Astrocyte of the cerebellum (primary cell): ENCODE data around the gene FAM167B.

Experiments
- DNase-seq: peaks from one replicate; pipeline ENCODE4 v3.0.0-alpha.2; 2011; ENCODE audit warnings: low read depth
- H3K4me3 ChIP-seq: 2 replicates; pipeline ENCODE4 v1.5.1; 2011; ENCODE audit warnings: mild to moderate bottlenecking, low read depth, low read length, moderate library complexity
- CTCF ChIP-seq: IDR thresholded peaks from 2 replicates; pipeline ENCODE4 v1.5.1; 2012; ENCODE audit warnings: low read length, low read depth, moderate library complexity, mild to moderate bottlenecking; ENCODE audit errors: missing control alignments
- in situ Hi-C: cut with HindIII; loops from 2 replicates; pipeline ENCODE4 v1.10.0; 2017; ENCODE audit warnings: low sequenced_read_pairs

The FAM167B gene

GRCh38 chr1:32246888-32247273 lies at the start of gene FAM167B:
Gene FAM167B (plus strand): TSS chr1:32247222. CDS start chr1:32247422, 200 bp downstream.
- in situ Hi-C loops = no loop called here
- no peak for DNase-seq
- H3K4me3 ChIP-seq = no peak within 1 kb of the TSS
- TF ChIP-seq CTCF = no peak

GRCh38 chr1:32197837-32198236 lies 49.2 kb upstream of the FAM167B start:
- no peak for TF ChIP-seq CTCF
- no peak for DNase-seq
- in situ Hi-C loops = no loop called here
- no peak overlapping the region for H3K4me3 ChIP-seq

GRCh38 chr1:32198237-32199042 lies 48.6 kb upstream of the FAM167B start:
- in situ Hi-C loops = no loop called here
- H3K4me3 ChIP-seq = no peak overlapping the region
- no peak for DNase-seq
- no peak for TF ChIP-seq CTCF

GRCh38 chr1:32199043-32199716 lies 47.8 kb upstream of the FAM167B start:
- no peak overlapping the region for H3K4me3 ChIP-seq
- in situ Hi-C loops = no loop called here
- TF ChIP-seq CTCF = no peak
- DNase-seq = no peak

GRCh38 chr1:32199717-32200072 lies 47.3 kb upstream of the FAM167B start:
- TF ChIP-seq CTCF = no peak
- H3K4me3 ChIP-seq = peak overlapping the region; percentile 62
- no peak for DNase-seq
- in situ Hi-C loops = loop anchor here (10.0 kb wide), 1 partner anchor 175 kb away; no protein-coding TSS in a partner anchor

- no peak for DNase-seq
- H3K4me3 ChIP-seq = peak within 1 kb of the TSS; percentile 62
- in situ Hi-C loops = loop anchor here (10.0 kb wide), 1 partner anchor 174 kb away; no protein-coding TSS in a partner anchor
- no peak for TF ChIP-seq CTCF
These were observed 46.6 kb upstream of the FAM167B start, which contains the start of gene CCDC28B for GRCh38 chr1:32200226-32201010. Gene CCDC28B (plus strand): TSS chr1:32200595. CDS start chr1:32201936, 1,341 bp downstream.
